Measurements from ENCODE around the gene GALNT14. TPM values are rescaled to one million over a fixed set of nuclear protein-coding genes. Genes with fewer than 3 reads are reported as not detected.

The GALNT14 gene
- total and polyA plus RNA-seq, 8 donors: 1.9 to 9.1 (median 2.8) TPM

GRCh38 chr2:30871980-30872789 is 266.1 kb downstream of the GALNT14 start:
- ATAC-seq: peak in 1 of 4 donors; percentile 30
- no peak for DNase-seq
- WGBS, 2 donors: 21 to 24% methylated on average over 6 of the region's 6 CpGs
- no peak for FAIRE-seq
- Histone ChIP-seq H3K27ac (no peak overlapping the region), H3K36me3 (no peaks in the 10 kb centered on the region), H3K4me1 (no peaks in the 10 kb centered on the region), H3K9me3 (no peaks in the 10 kb centered on the region), H3K27me3 (no peaks in the 10 kb centered on the region), H3K4me3 (no peak overlapping the region)
- no peak for TF ChIP-seq CTCF (IDR thresholded peaks at IDR 0.05)
- intact Hi-C loops (cut with DNase I): no loop called here

DNA sequence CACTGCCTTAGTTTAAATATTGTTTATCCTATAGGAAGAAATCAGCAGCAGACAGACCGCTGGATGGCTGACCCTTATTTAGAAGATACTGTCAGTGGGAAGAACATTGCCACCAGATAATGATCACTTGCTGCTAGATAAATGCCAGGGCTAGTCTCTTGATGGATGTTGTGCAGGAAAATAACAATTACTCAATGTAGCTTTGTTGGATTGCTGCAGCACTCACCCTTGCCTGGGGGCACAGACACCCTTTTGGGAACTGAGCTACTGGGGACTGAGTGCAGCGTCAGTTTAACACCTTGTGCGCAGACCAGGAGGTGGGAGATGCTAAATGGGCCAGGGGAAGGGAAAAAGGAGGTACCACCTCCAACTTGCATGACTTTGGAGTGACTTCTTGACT is 266.8 kb downstream of the GALNT14 start:
- Histone ChIP-seq H3K4me1 (no peaks in the 10 kb centered on the region), H3K4me3 (no peak overlapping the region), H3K27ac (no peak overlapping the region), H3K36me3 (no peaks in the 10 kb centered on the region), H3K27me3 (no peaks in the 10 kb centered on the region), H3K9me3 (no peaks in the 10 kb centered on the region)
- DNase-seq (no peak), FAIRE-seq (no peak), ATAC-seq (no peak)
- intact Hi-C loops (cut with DNase I): no loop called here
- TF ChIP-seq CTCF (IDR thresholded peaks at IDR 0.05): no peak
- 51 to 60% methylated on average over 3 of the region's 3 CpGs for WGBS, 2 donors

DNA sequence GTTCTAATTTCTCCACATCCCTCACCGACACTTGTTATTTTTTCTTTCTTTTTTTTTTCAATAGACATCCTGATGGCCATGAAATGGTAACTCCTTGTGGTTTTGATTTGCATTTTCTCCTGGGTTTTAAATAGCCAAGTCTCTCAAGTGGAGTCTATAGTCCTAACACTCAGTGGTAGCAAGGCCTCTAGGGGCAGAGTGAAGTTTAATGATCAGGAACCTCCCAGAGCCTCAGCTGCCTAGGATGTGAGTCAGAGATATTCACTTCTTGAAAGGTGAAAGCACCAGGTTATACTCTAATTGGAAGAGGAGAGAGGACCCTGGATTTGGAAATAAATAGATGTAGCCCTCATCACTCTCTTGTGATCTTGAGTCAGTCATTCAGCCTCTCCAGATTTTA is 268.3 kb downstream of the GALNT14 start:
- Histone ChIP-seq H3K36me3 (no peaks in the 10 kb centered on the region), H3K4me3 (no peak overlapping the region), H3K4me1 (no peaks in the 10 kb centered on the region), H3K9me3 (no peaks in the 10 kb centered on the region), H3K27me3 (no peaks in the 10 kb centered on the region), H3K27ac (no peak overlapping the region)
- intact Hi-C loops (cut with DNase I): no loop called here
- ATAC-seq (no peak), FAIRE-seq (no peak), DNase-seq (no peak)
- no peak for TF ChIP-seq CTCF (IDR thresholded peaks at IDR 0.05)
- 95 to 100% methylated on average over 1 of the region's 1 CpG for WGBS, 2 donors

GRCh38 chr2:30867385-30867784 is 270.9 kb downstream of the GALNT14 start:
- no peaks in the 10 kb centered on the region for H3K27me3 ChIP-seq
- WGBS, 2 donors: 78 to 79% methylated on average over 4 of the region's 4 CpGs
- FAIRE-seq: no peak

More at GRCh38 chr2:30867385-30867784, 270.9 kb downstream of the GALNT14 start:
- ATAC-seq (no peak), DNase-seq (no peak)
- no peak overlapping the region for H3K27ac ChIP-seq
- no peaks in the 10 kb centered on the region for H3K36me3 ChIP-seq
- H3K4me3 ChIP-seq: no peak overlapping the region
- intact Hi-C loops (cut with DNase I): no loop called here
- H3K9me3 ChIP-seq: no peaks in the 10 kb centered on the region
- TF ChIP-seq CTCF (IDR thresholded peaks at IDR 0.05): no peak
- H3K4me1 ChIP-seq: no peaks in the 10 kb centered on the region
